ENCODE measurements around the gene DNER.

The DNER gene

DNA sequence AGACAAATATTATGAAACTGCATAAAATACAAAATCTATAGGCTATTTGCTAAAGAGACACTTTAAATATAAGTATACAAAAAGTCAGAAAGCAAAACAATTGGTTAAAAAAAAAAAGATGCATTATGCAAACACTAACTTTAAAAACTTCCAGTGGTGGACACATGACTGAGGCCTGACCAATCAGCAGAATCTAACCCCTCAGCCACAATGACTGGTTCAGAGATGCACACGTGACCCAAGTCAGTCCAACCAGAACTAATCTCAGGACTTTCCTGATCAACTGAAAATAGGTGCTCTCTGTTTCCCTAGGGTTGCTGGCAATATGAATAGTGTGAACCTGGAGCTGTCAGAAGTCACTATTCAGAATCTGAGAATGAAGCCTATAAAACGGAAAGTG is 22.7 kb downstream of the DNER start:
- H3K36me3 ChIP-seq (ENCODE audit: control insufficient read depth, insufficient read depth, low read length): no peaks in the 10 kb centered on the region
- WGBS (ENCODE audit: insufficient coverage, insufficient read length): no CpG with 5 or more reads among the region's 2 CpGs
- H3K9me3 ChIP-seq (ENCODE audit: control insufficient read depth, insufficient read depth, low read length): no peaks in the 10 kb centered on the region
- no peak overlapping the region for H3K27ac ChIP-seq (ENCODE audit: low read length)
- H3K4me1 ChIP-seq (ENCODE audit: control insufficient read depth, insufficient read depth, low read length): no peaks in the 10 kb centered on the region
- H3K27me3 ChIP-seq (ENCODE audit: control insufficient read depth, insufficient read depth, low read length): no peaks in the 10 kb centered on the region
- no peak for DNase-seq (ENCODE audit: low read depth, low spot score)
- no peak overlapping the region for H3K4me3 ChIP-seq (ENCODE audit: low read length)

DNA sequence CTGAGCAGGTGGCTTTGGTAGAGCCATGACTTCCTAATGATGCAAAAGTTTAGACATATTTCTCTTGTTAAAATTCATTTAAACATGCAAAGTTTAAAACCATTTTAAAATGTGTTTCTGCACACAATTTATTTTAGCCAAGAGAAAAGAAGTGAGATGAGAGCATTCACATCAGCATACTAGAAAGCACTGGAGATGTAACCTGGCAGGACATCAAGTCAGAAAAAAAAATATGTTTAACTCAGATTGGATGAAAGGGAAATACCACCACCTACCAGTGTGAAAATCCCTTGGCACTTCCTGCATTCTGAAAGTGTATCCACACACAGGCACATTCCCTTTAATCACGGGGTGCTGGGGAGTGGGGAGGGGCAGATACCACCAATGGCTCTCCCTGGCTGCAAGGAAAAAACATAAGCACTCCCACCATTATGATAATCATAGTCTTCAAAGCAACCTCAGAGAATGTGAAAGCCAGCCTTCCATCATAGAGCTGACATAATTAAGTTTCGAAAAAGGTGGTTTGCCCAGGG is 25.0 kb downstream of the DNER start:
- DNase-seq (ENCODE audit: low read depth, low spot score): no peak
- no CpG with 5 or more reads among the region's 2 CpGs for WGBS (ENCODE audit: insufficient coverage, insufficient read length)
- Histone ChIP-seq H3K27me3 (ENCODE audit: control insufficient read depth, insufficient read depth, low read length) (no peaks in the 10 kb centered on the region), H3K4me3 (ENCODE audit: low read length) (no peak overlapping the region), H3K9me3 (ENCODE audit: control insufficient read depth, insufficient read depth, low read length) (no peaks in the 10 kb centered on the region), H3K36me3 (ENCODE audit: control insufficient read depth, insufficient read depth, low read length) (no peaks in the 10 kb centered on the region), H3K4me1 (ENCODE audit: control insufficient read depth, insufficient read depth, low read length) (no peaks in the 10 kb centered on the region), H3K27ac (ENCODE audit: low read length) (no peak overlapping the region)

DNA sequence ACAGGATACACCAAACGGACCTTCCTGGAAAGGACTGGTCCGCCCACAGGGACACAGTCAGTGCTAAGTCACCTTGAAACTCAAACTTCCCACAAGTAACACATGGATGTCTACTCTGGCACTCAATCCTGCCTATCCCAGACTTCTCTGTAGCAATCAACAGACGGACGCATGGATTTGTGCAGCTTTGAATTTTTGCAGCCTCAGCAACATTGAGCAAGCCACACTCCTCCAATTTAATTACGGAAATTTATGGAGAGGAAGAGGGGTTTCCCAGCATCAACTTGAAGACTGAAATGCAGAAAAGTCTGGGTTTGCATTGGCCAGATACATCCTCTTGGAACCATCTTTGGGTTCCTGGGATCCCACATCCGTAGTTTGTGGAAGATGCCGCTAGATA is 26.2 kb downstream of the DNER start:
- no peaks in the 10 kb centered on the region for H3K9me3 ChIP-seq (ENCODE audit: control insufficient read depth, insufficient read depth, low read length)
- WGBS (ENCODE audit: insufficient coverage, insufficient read length): no CpG with 5 or more reads among the region's 7 CpGs
- no peaks in the 10 kb centered on the region for H3K27me3 ChIP-seq (ENCODE audit: control insufficient read depth, insufficient read depth, low read length)
- H3K4me3 ChIP-seq (ENCODE audit: low read length): no peak overlapping the region
- no peaks in the 10 kb centered on the region for H3K36me3 ChIP-seq (ENCODE audit: control insufficient read depth, insufficient read depth, low read length)
- H3K27ac ChIP-seq (ENCODE audit: low read length): no peak overlapping the region
- H3K4me1 ChIP-seq (ENCODE audit: control insufficient read depth, insufficient read depth, low read length): no peaks in the 10 kb centered on the region
- DNase-seq (ENCODE audit: low read depth, low spot score): no peak

DNA sequence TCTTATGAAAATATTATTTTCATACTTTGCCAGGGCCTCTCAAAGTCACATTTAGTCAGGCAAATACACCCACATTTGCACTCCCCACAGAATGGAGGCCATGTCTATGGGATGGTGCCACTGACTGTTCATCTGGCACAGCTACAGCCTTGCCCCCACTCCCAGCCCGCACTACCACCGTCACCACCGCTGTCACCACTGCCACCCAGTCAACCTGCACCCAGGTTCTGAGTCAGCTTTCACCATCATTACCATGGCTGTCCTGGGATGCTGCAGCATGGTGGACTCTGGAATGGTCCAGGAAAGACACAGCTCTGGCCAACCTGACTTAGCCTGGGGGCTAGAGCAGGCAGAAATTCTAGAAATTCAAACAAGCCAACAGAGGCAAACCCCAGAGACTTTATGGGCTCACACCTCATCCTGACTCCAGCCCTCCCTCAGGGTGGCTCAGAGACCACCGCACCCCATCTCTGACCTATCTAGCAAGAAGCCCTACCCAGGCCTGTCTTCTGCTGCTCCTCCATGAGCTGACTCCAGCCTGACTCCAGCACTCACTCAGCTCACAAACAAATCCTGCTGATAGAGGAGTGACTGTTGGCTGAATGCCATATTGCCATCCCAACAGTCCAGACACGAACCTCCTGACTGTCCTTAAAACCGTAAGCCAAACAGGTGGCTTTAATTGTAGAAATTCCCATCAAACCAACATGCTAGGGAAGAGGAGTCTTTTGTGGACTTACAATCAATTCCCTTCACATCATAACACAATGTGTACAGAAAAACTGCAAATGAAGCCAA is 28.0 kb downstream of the DNER start:
- WGBS (ENCODE audit: insufficient coverage, insufficient read length): no CpG with 5 or more reads among the region's 6 CpGs
- Histone ChIP-seq H3K4me1 (ENCODE audit: control insufficient read depth, insufficient read depth, low read length) (no peaks in the 10 kb centered on the region), H3K27me3 (ENCODE audit: control insufficient read depth, insufficient read depth, low read length) (no peaks in the 10 kb centered on the region), H3K9me3 (ENCODE audit: control insufficient read depth, insufficient read depth, low read length) (no peaks in the 10 kb centered on the region), H3K27ac (ENCODE audit: low read length) (no peak overlapping the region), H3K4me3 (ENCODE audit: low read length) (no peak overlapping the region), H3K36me3 (ENCODE audit: control insufficient read depth, insufficient read depth, low read length) (no peaks in the 10 kb centered on the region)
- DNase-seq (ENCODE audit: low read depth, low spot score): no peak

DNA sequence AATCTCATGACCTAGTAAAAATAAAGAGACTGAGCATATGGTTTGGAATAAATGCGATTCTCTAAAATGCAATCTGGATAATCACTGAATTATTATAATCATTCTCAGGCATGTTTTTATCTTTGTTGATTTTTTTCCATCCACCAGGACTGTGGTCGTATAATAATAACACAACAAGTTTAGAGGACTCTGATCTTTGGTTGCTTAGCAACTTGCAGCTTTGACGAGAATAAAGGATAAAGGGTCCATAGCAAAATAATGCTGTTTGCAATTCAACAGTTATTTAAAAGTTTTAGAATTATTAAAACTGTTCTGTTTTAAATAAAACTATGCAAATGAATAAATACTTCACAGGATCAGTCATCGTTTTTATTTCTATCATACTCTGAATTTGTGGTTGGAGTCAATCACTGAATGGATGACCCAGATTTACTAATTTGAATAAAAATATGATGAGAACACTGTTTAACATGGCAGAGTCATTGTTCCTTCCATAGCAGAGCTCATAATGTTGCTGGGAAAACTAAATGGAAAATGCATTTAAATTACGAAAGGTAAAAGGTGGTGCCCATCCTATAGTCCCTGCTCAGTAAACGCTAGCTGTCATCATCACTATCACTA is 29.3 kb downstream of the DNER start:
- Histone ChIP-seq H3K4me3 (ENCODE audit: low read length) (no peak overlapping the region), H3K27ac (ENCODE audit: low read length) (no peak overlapping the region), H3K9me3 (ENCODE audit: control insufficient read depth, insufficient read depth, low read length) (no peaks in the 10 kb centered on the region), H3K27me3 (ENCODE audit: control insufficient read depth, insufficient read depth, low read length) (no peaks in the 10 kb centered on the region), H3K4me1 (ENCODE audit: control insufficient read depth, insufficient read depth, low read length) (no peaks in the 10 kb centered on the region), H3K36me3 (ENCODE audit: control insufficient read depth, insufficient read depth, low read length) (no peaks in the 10 kb centered on the region)
- no CpG with 5 or more reads among the region's 6 CpGs for WGBS (ENCODE audit: insufficient coverage, insufficient read length)
- DNase-seq (ENCODE audit: low read depth, low spot score): no peak

DNA sequence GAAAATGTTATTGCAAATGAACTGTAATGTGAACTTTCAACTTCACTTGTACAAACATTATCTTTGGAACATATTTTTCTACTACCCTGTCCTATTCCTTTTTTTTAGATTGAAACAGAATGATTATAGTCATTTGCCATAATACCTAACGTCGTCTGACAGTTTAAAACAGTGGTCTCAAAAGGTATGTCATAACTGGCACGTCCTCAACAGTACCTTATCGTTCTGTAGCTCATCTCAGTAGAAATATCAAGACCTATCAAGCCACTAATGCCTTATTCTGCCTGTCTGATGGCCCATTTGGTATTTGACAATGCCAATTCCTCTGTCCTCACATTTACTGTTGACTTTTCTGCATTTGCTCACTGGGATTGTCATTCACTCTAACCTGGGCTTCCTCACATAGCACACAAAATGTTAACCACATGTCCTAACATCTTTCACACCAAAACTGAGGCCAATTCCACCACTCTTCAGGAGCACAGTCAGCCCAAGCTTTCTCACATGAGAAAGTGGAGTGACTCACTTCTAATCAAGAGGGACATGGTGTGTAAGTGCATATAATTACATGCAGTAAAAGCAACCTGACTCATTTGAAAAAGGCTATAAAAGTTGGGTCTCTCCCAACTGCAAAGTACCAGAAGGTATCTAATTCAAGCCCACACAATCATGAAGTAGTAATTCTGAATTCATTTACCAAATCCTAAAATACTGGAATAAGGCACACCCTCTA is 34.8 kb downstream of the DNER start:
- DNase-seq (ENCODE audit: low read depth, low spot score): no peak
- H3K4me1 ChIP-seq (ENCODE audit: control insufficient read depth, insufficient read depth, low read length): no peaks in the 10 kb centered on the region
- no peaks in the 10 kb centered on the region for H3K9me3 ChIP-seq (ENCODE audit: control insufficient read depth, insufficient read depth, low read length)
- H3K36me3 ChIP-seq (ENCODE audit: control insufficient read depth, insufficient read depth, low read length): no peaks in the 10 kb centered on the region
- no CpG with 5 or more reads among the region's 4 CpGs for WGBS (ENCODE audit: insufficient coverage, insufficient read length)
- no peaks in the 10 kb centered on the region for H3K27me3 ChIP-seq (ENCODE audit: control insufficient read depth, insufficient read depth, low read length)
- H3K27ac ChIP-seq (ENCODE audit: low read length): no peak overlapping the region
- H3K4me3 ChIP-seq (ENCODE audit: low read length): no peak overlapping the region

DNA sequence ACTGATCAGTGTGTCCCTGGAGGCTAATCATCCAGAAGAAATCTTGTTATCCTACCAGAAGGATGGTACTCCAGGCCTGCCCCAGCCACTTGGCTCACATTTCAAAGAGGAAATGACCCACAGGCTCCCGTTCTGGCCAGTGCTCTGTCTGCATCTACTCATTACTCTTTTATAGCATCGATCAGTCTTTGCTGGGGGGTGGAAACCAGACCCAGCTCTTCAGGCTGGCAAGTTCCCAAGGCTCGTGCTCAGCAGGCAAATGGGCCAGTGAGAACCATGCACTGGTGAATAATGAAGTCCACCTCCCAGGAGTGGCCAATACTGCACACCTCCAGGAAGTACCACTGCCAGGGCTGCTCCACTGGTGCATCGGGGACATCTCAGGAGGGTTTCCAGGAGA is 38.8 kb downstream of the DNER start:
- Histone ChIP-seq H3K9me3 (ENCODE audit: control insufficient read depth, insufficient read depth, low read length) (no peaks in the 10 kb centered on the region), H3K27me3 (ENCODE audit: control insufficient read depth, insufficient read depth, low read length) (no peaks in the 10 kb centered on the region), H3K27ac (ENCODE audit: low read length) (no peak overlapping the region), H3K4me1 (ENCODE audit: control insufficient read depth, insufficient read depth, low read length) (no peaks in the 10 kb centered on the region), H3K4me3 (ENCODE audit: low read length) (no peak overlapping the region), H3K36me3 (ENCODE audit: control insufficient read depth, insufficient read depth, low read length) (no peaks in the 10 kb centered on the region)
- DNase-seq (ENCODE audit: low read depth, low spot score): no peak
- no CpG with 5 or more reads among the region's 4 CpGs for WGBS (ENCODE audit: insufficient coverage, insufficient read length)

DNA sequence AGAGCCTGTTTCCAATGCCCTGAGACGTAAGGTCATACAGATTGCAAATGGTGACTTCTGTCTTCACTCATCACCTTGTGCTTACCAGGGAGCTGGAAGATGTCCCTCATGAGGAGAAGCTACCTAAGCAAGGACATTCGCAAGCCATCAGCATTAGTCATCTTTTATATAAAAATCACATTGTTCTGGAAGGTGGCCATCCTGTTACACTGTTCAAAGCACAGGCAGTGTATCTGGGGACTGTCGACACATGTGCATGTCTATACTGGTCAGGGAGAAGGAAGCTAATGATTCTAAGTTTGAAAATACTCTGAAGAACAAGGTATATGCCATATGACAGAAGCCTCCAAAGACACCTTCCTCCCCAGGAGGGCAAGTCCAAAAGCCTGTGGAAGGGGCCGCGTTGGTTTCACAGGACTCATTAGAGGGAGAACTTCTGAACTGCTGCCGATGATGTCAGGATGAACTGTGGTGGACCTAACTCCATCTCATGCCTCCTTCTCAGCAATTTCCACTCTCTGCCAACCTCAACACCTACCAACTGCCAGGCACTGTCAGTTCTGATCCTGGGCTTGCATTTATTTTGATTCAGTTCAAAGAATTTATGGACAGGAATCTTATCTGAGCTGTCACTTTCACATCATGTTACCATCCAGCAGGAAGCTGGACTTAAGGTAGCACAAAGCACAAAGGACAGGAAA is 39.4 kb downstream of the DNER start:
- no peak overlapping the region for H3K4me3 ChIP-seq (ENCODE audit: low read length)

DNA sequence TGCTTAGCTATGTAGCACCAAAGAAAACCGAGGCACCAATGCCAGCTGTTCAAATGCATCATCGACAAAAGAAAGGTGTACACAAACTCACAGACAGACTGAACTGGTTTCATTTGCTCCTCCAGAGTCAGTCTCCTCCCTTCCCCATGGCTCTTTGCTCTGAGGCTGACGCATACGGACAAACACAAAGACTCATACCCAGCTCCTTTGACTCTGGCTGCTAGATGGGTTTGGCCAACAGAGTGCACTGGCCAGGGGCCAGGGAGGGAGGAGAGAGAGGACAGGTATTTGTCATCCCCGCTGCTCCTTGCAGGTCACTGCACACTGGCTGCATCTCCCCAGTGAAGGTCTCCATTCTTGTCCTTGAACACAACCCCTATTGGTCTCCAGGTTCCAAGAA is 40.7 kb downstream of the DNER start:
- Histone ChIP-seq H3K36me3 (ENCODE audit: control insufficient read depth, insufficient read depth, low read length) (no peaks in the 10 kb centered on the region), H3K9me3 (ENCODE audit: control insufficient read depth, insufficient read depth, low read length) (no peaks in the 10 kb centered on the region), H3K4me3 (ENCODE audit: low read length) (no peak overlapping the region), H3K4me1 (ENCODE audit: control insufficient read depth, insufficient read depth, low read length) (no peaks in the 10 kb centered on the region), H3K27me3 (ENCODE audit: control insufficient read depth, insufficient read depth, low read length) (no peaks in the 10 kb centered on the region), H3K27ac (ENCODE audit: low read length) (no peak overlapping the region)
- DNase-seq (ENCODE audit: low read depth, low spot score): no peak
- no CpG with 5 or more reads among the region's 5 CpGs for WGBS (ENCODE audit: insufficient coverage, insufficient read length)

More for the DNA sequence above, 39.4 kb downstream of the DNER start:
- H3K27me3 ChIP-seq (ENCODE audit: control insufficient read depth, insufficient read depth, low read length): no peaks in the 10 kb centered on the region
- no peak overlapping the region for H3K27ac ChIP-seq (ENCODE audit: low read length)
- WGBS (ENCODE audit: insufficient coverage, insufficient read length): no CpG with 5 or more reads among the region's 6 CpGs
- DNase-seq (ENCODE audit: low read depth, low spot score): no peak
- no peaks in the 10 kb centered on the region for H3K36me3 ChIP-seq (ENCODE audit: control insufficient read depth, insufficient read depth, low read length)
- no peaks in the 10 kb centered on the region for H3K4me1 ChIP-seq (ENCODE audit: control insufficient read depth, insufficient read depth, low read length)
- H3K9me3 ChIP-seq (ENCODE audit: control insufficient read depth, insufficient read depth, low read length): no peaks in the 10 kb centered on the region

DNA sequence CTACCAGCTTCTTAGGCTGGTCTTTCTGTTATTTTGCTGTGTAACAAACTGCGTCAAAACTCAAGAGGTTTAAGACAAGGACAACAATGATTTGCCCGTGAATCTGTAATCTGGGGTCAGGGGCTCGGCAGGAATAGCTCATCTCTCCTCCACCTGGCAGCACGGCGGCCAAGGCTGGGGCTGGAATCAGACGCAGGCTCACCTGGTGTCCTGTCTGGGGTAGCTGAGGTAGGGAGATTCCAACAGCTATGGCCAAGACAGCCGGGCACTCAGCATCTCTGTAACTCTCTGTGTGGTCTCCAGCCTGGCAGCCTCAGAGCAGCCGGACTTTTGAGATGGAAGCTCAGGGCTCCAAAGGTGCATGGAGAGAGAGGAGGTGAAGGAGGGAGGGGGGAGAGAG is 42.3 kb downstream of the DNER start:
- Histone ChIP-seq H3K27ac (ENCODE audit: low read length) (no peak overlapping the region), H3K4me3 (ENCODE audit: low read length) (no peak overlapping the region), H3K4me1 (ENCODE audit: control insufficient read depth, insufficient read depth, low read length) (no peaks in the 10 kb centered on the region), H3K36me3 (ENCODE audit: control insufficient read depth, insufficient read depth, low read length) (no peaks in the 10 kb centered on the region), H3K9me3 (ENCODE audit: control insufficient read depth, insufficient read depth, low read length) (no peaks in the 10 kb centered on the region), H3K27me3 (ENCODE audit: control insufficient read depth, insufficient read depth, low read length) (no peaks in the 10 kb centered on the region)
- no peak for DNase-seq (ENCODE audit: low read depth, low spot score)
- WGBS (ENCODE audit: insufficient coverage, insufficient read length): no CpG with 5 or more reads among the region's 8 CpGs
